Lower leg skin (tissue), 4 donors: Measurements from ENCODE around the gene MRO. TPM values are rescaled to one million over a fixed set of nuclear protein-coding genes. Genes with fewer than 3 reads are reported as not detected.

Experiments
- DNase-seq, 2 donors: peaks; one replicate each; pipeline ENCODE4 v3.0.0-alpha.2; 2019; ENCODE audit warnings: low spot score in 2 of 2
- H3K4me3 ChIP-seq: fragments of 200-600 bp; sonication (generic); 2 replicates; pipeline ENCODE4 v1.5.1; 2017; ENCODE audit warnings: mild to moderate bottlenecking, low read depth; ENCODE audit not compliant: poor library complexity, severe bottlenecking
- POLR2A ChIP-seq, 2 donors: fragments of 450-650 bp; IDR thresholded peaks; one replicate each; pipeline ENCODE4 v1.6.1; 2016 to 2017; ENCODE audit warnings: antibody characterized with exemption in 2 of 2, mild to moderate bottlenecking in 1 of 2, moderate library complexity in 1 of 2
- WGBS, 2 donors: methylation state at CpG; one replicate each; pipeline ENCODE4 v1.1.5; 2018; 5-methylcytosine and 5-hydroxymethylcytosine counted together
- intact Hi-C: fragments of 100-400 bp; cut with DNase I; formaldehyde crosslinking; loops from one replicate; pipeline ENCODE4 v1.15.0; 2023; ENCODE audit warnings: low total_unique reads
- total RNA-seq, 4 donors: library from RNA; depleted of rRNA; stranded (reverse); fragments of >200 nt; gene quantifications; one replicate each; pipeline ENCODE4 v1.1.0, GENCODE V29; 2016
- TF ChIP-seq, protein P1 (sequence below), 3 donors: fragments of 450-650 bp; IDR thresholded peaks; one replicate each; pipeline ENCODE4 v1.5.1; 2016; ENCODE audit warnings: antibody characterized with exemption in 3 of 3, mild to moderate bottlenecking in 3 of 3, moderate library complexity in 2 of 3

Gene MRO
- total RNA-seq, 4 donors from 2014 or later: 0.10 TPM; not detected in 3

DNA sequence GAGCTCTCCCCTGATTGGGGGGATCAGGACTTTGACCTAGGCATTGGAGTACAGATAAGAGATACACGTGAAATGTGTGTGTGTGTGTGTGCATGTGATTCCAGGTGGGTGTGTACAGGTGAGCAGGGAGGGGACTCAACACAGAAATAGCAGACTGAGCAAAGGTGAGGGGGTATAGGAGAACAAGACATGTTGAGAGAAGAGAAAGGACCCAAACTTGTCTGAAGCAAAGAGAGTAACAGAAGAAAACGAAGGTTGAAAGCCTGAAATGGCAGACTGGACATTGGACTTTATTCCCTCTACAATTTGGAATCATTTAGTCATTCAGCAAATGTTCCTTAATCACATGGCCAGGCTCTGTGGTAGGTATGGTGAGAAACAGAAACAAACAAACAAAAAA is 23.3 kb downstream of the MRO start:
- TF ChIP-seq POLR2A (IDR thresholded peaks at IDR 0.05): no peak
- TF ChIP-seq, protein P1, sequence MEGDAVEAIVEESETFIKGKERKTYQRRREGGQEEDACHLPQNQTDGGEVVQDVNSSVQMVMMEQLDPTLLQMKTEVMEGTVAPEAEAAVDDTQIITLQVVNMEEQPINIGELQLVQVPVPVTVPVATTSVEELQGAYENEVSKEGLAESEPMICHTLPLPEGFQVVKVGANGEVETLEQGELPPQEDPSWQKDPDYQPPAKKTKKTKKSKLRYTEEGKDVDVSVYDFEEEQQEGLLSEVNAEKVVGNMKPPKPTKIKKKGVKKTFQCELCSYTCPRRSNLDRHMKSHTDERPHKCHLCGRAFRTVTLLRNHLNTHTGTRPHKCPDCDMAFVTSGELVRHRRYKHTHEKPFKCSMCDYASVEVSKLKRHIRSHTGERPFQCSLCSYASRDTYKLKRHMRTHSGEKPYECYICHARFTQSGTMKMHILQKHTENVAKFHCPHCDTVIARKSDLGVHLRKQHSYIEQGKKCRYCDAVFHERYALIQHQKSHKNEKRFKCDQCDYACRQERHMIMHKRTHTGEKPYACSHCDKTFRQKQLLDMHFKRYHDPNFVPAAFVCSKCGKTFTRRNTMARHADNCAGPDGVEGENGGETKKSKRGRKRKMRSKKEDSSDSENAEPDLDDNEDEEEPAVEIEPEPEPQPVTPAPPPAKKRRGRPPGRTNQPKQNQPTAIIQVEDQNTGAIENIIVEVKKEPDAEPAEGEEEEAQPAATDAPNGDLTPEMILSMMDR (IDR thresholded peaks at IDR 0.05): no peak
- H3K4me3 ChIP-seq: no peak overlapping the region
- no peak for DNase-seq
- 46 to 62% methylated on average over 2 of the region's 2 CpGs for WGBS, 2 donors
- intact Hi-C loops: no loop called here

DNA sequence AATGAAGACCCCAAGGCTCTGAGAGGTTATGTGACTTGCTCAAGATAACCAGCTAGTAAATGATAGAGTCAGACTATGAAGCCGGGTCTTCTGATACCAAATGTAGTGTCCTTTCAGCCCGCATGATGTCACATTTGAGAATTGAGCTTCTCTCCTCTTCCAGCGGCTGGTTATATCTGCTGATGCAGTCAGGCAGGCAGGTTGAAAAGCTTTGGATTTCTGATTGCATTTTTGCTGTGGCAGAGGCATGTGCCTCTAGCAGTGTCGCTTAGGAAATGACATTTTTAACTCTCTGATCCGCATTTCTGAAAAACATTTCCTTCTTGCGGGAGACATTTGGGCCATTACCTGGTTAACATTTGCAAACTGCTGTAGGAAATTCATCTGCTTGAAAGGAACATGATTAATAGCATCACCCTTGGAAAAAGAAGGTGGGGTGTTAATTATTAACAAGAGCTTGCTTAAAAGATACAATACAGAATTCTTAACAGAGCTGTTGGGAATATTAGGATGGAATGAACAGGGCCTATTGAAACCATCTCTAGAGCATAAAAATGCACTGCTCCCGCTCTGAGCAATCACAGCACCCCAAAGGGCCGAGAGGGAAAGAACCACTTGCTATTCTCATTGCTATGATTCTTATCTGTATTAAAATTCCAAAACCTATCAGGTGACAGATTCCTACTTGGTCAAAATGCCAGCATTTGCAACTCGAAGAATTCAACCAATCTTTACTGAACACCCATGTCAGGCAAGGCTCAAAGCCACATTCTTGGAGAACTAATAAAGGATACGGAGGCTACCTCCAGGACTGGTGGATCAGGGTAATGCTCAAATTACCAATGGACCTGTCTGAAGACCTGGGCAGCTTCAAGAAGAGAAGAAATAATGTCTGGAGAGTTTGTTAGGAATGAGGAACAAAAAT is 25.9 kb downstream of the MRO start:
- 82 to 83% methylated on average over 10 of the region's 10 CpGs for WGBS, 2 donors
- no peak overlapping the region for H3K4me3 ChIP-seq
- TF ChIP-seq, protein P1 (IDR thresholded peaks at IDR 0.05): no peak
- TF ChIP-seq POLR2A (IDR thresholded peaks at IDR 0.05): no peak
- DNase-seq: no peak
- intact Hi-C loops: no loop called here

DNA sequence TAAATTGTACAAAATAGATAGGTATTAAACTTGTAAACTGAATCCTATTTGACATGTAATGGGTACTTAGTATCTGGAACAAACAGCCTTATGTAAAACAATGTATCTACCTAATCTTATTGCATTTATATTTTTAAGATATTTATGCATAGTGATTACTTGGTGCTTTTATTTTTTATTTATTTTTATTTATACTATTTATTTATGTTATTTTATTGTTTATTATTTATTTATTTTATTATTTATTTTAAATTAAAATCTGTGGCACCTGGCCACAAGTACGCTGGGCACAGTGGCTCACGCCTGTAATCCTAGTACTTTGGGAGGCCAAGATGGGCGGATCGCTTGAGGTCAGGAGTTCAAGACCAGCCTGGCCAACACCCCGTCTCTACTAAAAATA is 26.9 kb downstream of the MRO start:
- TF ChIP-seq, protein P1 (IDR thresholded peaks at IDR 0.05): no peak
- TF ChIP-seq POLR2A (IDR thresholded peaks at IDR 0.05): no peak
- intact Hi-C loops: no loop called here
- no peak for DNase-seq
- WGBS, 2 donors: 92 to 95% methylated on average over 5 of the region's 5 CpGs
- no peak overlapping the region for H3K4me3 ChIP-seq

DNA sequence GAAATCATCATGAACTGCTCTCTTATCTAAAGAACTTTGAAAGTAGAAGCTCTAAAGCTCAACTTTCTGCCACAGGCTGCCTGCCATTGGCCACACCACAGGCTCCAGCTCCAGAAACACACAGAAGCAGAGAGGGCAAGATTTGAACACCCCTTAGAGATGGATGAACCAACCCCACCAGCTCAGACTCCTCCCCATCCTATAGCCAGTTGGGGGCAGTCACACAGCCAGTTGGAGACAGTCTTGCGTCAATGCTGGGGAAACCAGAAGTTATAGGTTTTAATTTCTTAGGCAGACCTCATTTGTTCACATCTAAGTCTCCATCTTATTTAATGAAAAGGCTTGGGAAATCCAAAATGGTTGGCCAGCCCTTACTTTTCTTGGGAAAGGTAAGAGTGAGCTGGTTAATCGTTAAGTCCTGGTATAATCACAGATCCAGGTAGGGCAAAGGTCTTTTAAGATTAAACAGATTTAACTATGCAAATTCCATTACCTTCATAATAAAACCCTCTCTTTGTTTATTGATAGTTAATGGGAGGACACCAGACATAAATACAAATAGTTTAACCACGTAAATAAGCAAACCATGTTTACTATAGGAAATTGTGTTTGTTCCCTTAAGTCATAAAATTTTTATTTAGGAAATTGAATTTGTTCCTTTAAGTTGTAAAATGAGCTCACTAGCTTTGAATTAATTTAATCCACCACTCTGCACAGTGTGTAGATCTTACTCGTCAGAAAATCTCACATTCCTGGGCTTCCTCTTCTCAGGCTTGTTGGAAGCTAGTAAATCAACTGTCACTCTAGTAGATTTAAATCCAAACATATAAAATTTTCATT is 28.0 kb downstream of the MRO start:
- no peak for TF ChIP-seq POLR2A (IDR thresholded peaks at IDR 0.05)
- TF ChIP-seq, protein P1 (IDR thresholded peaks at IDR 0.05): no peak
- WGBS, 2 donors: 62 to 69% methylated on average over 4 of the region's 4 CpGs
- DNase-seq: no peak
- no peak overlapping the region for H3K4me3 ChIP-seq
- intact Hi-C loops: no loop called here

DNA sequence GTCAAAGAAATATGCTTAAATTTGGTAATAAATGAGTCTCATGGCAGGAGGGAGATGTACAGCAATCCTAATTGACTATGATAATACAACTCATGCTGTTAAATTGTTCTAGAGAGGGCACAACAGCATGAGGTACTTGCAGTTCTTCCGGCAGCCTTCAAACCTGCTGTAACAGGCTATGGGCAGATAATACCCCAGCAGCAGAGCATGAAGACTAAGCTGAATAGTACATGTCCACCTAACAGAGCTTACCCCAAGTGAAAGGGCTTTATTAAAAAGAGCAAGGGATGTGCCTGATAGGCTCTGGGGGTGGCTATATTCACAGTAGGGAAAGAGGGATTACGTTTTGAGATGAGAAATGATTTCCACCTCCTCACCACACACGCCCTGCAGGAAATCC is 28.9 kb downstream of the MRO start:
- intact Hi-C loops: no loop called here
- WGBS, 2 donors: 47 to 51% methylated on average over 3 of the region's 3 CpGs
- no peak overlapping the region for H3K4me3 ChIP-seq
- TF ChIP-seq, protein P1 (IDR thresholded peaks at IDR 0.05): no peak
- no peak for TF ChIP-seq POLR2A (IDR thresholded peaks at IDR 0.05)
- no peak for DNase-seq
